H9 (cell line): ENCODE data around the gene ATAT1. TPM values are rescaled to one million over a fixed set of nuclear protein-coding genes. Genes with fewer than 3 reads are reported as not detected.

Experiments
- DNase-seq: peaks from one replicate; pipeline ENCODE4 v3.0.0-alpha.2; 2017
- H2AFZ ChIP-seq: one replicate; pipeline ENCODE4 v1.6.1; 2013; ENCODE audit warnings: mild to moderate bottlenecking, low read length, control low read depth, moderate library complexity
- H2AK5ac ChIP-seq: 2 replicates; pipeline ENCODE4 v1.6.1; 2013; ENCODE audit warnings: low read length, control low read depth, mixed read lengths; ENCODE audit not compliant: insufficient read length
- H2BK120ac ChIP-seq: one replicate; pipeline ENCODE4 v1.6.1; 2013; ENCODE audit warnings: low read depth, mild to moderate bottlenecking, low read length, control low read depth, inconsistent platforms; ENCODE audit not compliant: poor library complexity, severe bottlenecking
- H2BK12ac ChIP-seq: 2 replicates; pipeline ENCODE4 v1.6.1; 2013; ENCODE audit warnings: low read length, control low read depth, mixed read lengths, low read depth; ENCODE audit not compliant: insufficient read length
- H2BK15ac ChIP-seq: 2 replicates; pipeline ENCODE4 v1.6.1; 2013; ENCODE audit warnings: low read depth, low read length, control low read depth
- H2BK20ac ChIP-seq: one replicate; pipeline ENCODE4 v1.6.1; 2013; ENCODE audit warnings: low read depth, mild to moderate bottlenecking, low read length, control low read depth, inconsistent platforms; ENCODE audit not compliant: poor library complexity, severe bottlenecking
- H2BK5ac ChIP-seq: 2 replicates; pipeline ENCODE4 v1.6.1; 2013; ENCODE audit warnings: low read length, control low read depth, mixed read lengths; ENCODE audit not compliant: insufficient read length
- H3K14ac ChIP-seq: 2 replicates; pipeline ENCODE4 v1.6.1; 2013; ENCODE audit warnings: low read length, control low read depth; ENCODE audit not compliant: insufficient read depth
- H3K18ac ChIP-seq: 2 replicates; pipeline ENCODE4 v1.6.1; 2013; ENCODE audit warnings: low read depth, mild to moderate bottlenecking, mixed read lengths, low read length, control low read depth; ENCODE audit not compliant: insufficient read length
- H3K23ac ChIP-seq: 2 replicates; pipeline ENCODE4 v1.6.1; 2013; ENCODE audit warnings: low read length, control low read depth, mixed read lengths, low read depth; ENCODE audit not compliant: insufficient read length
- H3K23me2 ChIP-seq: 2 replicates; pipeline ENCODE4 v1.6.1; 2013; ENCODE audit warnings: low read depth, mild to moderate bottlenecking, mixed read lengths, low read length, control low read depth; ENCODE audit not compliant: insufficient read length, poor library complexity, severe bottlenecking
- H3K27ac ChIP-seq: 2 replicates; pipeline ENCODE4 v1.5.1; 2013; ENCODE audit warnings: low read length, control low read depth, mixed read lengths, low read depth; ENCODE audit not compliant: insufficient read length
- H3K27me3 ChIP-seq: 2 replicates; pipeline ENCODE4 v1.6.1; 2013; ENCODE audit warnings: low read length, control low read depth, inconsistent platforms; ENCODE audit not compliant: insufficient read depth
- H3K4ac ChIP-seq: 2 replicates; pipeline ENCODE4 v1.6.1; 2013; ENCODE audit warnings: low read depth, mild to moderate bottlenecking, control low read depth, inconsistent platforms, low read length, moderate library complexity
- H3K4me1 ChIP-seq: 2 replicates; pipeline ENCODE4 v1.6.1; 2013; ENCODE audit warnings: low read length, control low read depth, inconsistent platforms; ENCODE audit not compliant: insufficient read depth
- H3K4me2 ChIP-seq: 2 replicates; pipeline ENCODE4 v1.6.1; 2013; ENCODE audit warnings: low read length, control low read depth, mixed read lengths; ENCODE audit not compliant: insufficient read length, insufficient read depth
- H3K56ac ChIP-seq: 2 replicates; pipeline ENCODE4 v1.6.1; 2013; ENCODE audit warnings: low read depth, mild to moderate bottlenecking, mixed read lengths, low read length, control low read depth; ENCODE audit not compliant: insufficient read length
- H3K79me1 ChIP-seq: 2 replicates; pipeline ENCODE4 v1.6.1; 2013; ENCODE audit warnings: low read depth, mild to moderate bottlenecking, moderate library complexity, low read length, control low read depth, inconsistent platforms; ENCODE audit not compliant: insufficient read depth, poor library complexity, severe bottlenecking
- H3K79me2 ChIP-seq: 2 replicates; pipeline ENCODE4 v1.6.1; 2013; ENCODE audit warnings: low read length, control low read depth, inconsistent platforms; ENCODE audit not compliant: insufficient read depth
- H3K9ac ChIP-seq: 2 replicates; pipeline ENCODE4 v1.6.1; 2013; ENCODE audit warnings: low read length, control low read depth, mixed read lengths; ENCODE audit not compliant: insufficient read length; ENCODE audit errors: extremely low read depth
- H3K9me3 ChIP-seq: one replicate; pipeline ENCODE4 v1.6.1; 2013; ENCODE audit warnings: low read depth, low read length, inconsistent platforms; ENCODE audit not compliant: control insufficient read depth
- H3T11ph ChIP-seq: one replicate; pipeline ENCODE4 v1.6.1; 2013; ENCODE audit warnings: mild to moderate bottlenecking, low read length, control low read depth, inconsistent platforms
- H4K20me1 ChIP-seq: one replicate; pipeline ENCODE4 v1.6.1; 2013; ENCODE audit not compliant: control insufficient read depth, insufficient read length, insufficient read depth
- H4K5ac ChIP-seq: 2 replicates; pipeline ENCODE4 v1.6.1; 2013; ENCODE audit warnings: low read depth, mild to moderate bottlenecking, mixed read lengths, low read length, control low read depth; ENCODE audit not compliant: insufficient read length
- H4K8ac ChIP-seq: replicated peaks from 2 replicates; pipeline ENCODE4 v1.6.1; 2013; ENCODE audit warnings: low read length, control low read depth, mixed read lengths, low read depth; ENCODE audit not compliant: insufficient read length
- H4K91ac ChIP-seq: 2 replicates; pipeline ENCODE4 v1.6.1; 2013; ENCODE audit warnings: low read depth, mild to moderate bottlenecking, moderate library complexity, mixed read lengths, low read length, control low read depth; ENCODE audit not compliant: insufficient read length
- H3K27ac Mint-ChIP-seq, 3 experiments: 2 replicates in 2 of 3; 3 replicates in 1 of 3; pipeline ENCODE4 v1.8.0; 2020 to 2021; ENCODE audit warnings: mixed read lengths in 3 of 3, mild to moderate bottlenecking in 1 of 3, moderate library complexity in 1 of 3
- H3K27me3 Mint-ChIP-seq: 2 replicates; pipeline ENCODE4 v1.8.0; 2021; ENCODE audit warnings: low read depth, mild to moderate bottlenecking, moderate library complexity, mixed read lengths
- H3K36me3 Mint-ChIP-seq, 3 experiments: 2 replicates in 2 of 3; 3 replicates in 1 of 3; pipeline ENCODE4 v1.8.0; 2020 to 2021; ENCODE audit warnings: low read depth in 3 of 3, mixed read lengths in 3 of 3; ENCODE audit not compliant: insufficient read depth in 1 of 3
- H3K4me1 Mint-ChIP-seq, 2 experiments: 2 replicates each; pipeline ENCODE4 v1.8.0; 2020; ENCODE audit warnings: mixed read lengths in 2 of 2
- H3K4me3 Mint-ChIP-seq, 2 experiments: 2 replicates in 1 of 2; 3 replicates in 1 of 2; pipeline ENCODE4 v1.8.0; 2020 to 2021; ENCODE audit warnings: mild to moderate bottlenecking in 2 of 2, mixed read lengths in 2 of 2, moderate library complexity in 1 of 2
- H3K9me3 Mint-ChIP-seq, 2 experiments: 2 replicates in 1 of 2; 3 replicates in 1 of 2; pipeline ENCODE4 v1.8.0; 2020; ENCODE audit warnings: mild to moderate bottlenecking in 2 of 2, mixed read lengths in 2 of 2, moderate library complexity in 1 of 2
- WGBS: extraction: QIAGEN DNeasy Blood & Tissue Kit; methylation state at CpG from one replicate; pipeline ENCODE4 v1.1.7; 2013; ENCODE audit warnings: missing lambda C conversion rate, low lambda C conversion rate, mixed read lengths; ENCODE audit not compliant: insufficient read length; ENCODE audit errors: extremely low coverage; 5-methylcytosine and 5-hydroxymethylcytosine counted together
- microRNA-seq: library from miRNA; unstranded; fragments of <30 nt; microRNA quantifications from one replicate; pipeline ENCODE4, GENCODE V29; 2020; ENCODE audit warnings: borderline microRNAs expressed
- total RNA-seq: library from RNA; stranded (reverse); gene quantifications from 2 replicates; pipeline ENCODE4 v1.2.1, GENCODE V29; 2021
- TF ChIP-seq, protein P1 (sequence below): fragments of 200-600 bp; sonication (generic); conservative IDR thresholded peaks from 3 replicates; pipeline ENCODE4 v1.8.0; 2021; ENCODE audit warnings: antibody characterized with exemption, mild to moderate bottlenecking

The ATAT1 gene
- total RNA-seq, 1 experiment from 2014 or later: 20.1 TPM

GRCh38 chr6:30691208-30691847 lies 64.7 kb downstream of the ATAT1 start:
- Histone ChIP-seq H2BK5ac (no peak overlapping the region), H3K56ac (no peak overlapping the region), H3K79me2 (no peaks in the 10 kb centered on the region), H2BK20ac (no peak overlapping the region), H3K9ac (no peak overlapping the region), H3K79me1 (no peaks in the 10 kb centered on the region), H4K8ac (no peak overlapping the region), H2AFZ (no peak overlapping the region), H3K14ac (no peak overlapping the region), H3K4ac (no peak overlapping the region), H3K23ac (no peak overlapping the region), H3K9me3 (no peaks in the 10 kb centered on the region), H3K27ac (no peak overlapping the region), H2AK5ac (no peak overlapping the region), H3K4me1 (peaks cover 3% of the 10 kb centered on the region; the same call in 1 of the 2 replicates), H2BK12ac (no peak overlapping the region), H3T11ph (no peak overlapping the region), H4K5ac (no peak overlapping the region), H4K91ac (no peak overlapping the region), H2BK15ac (no peak overlapping the region), H3K4me2 (peak overlapping the region; percentile 89), H3K23me2 (peaks cover 21% of the 10 kb centered on the region), H4K20me1 (no peaks in the 10 kb centered on the region), H2BK120ac (no peak overlapping the region), H3K18ac (no peak overlapping the region), H3K27me3 (no peaks in the 10 kb centered on the region)
- H3K4me1 Mint-ChIP-seq: peaks cover 33 to 35% of the 10 kb centered on the region in 2 experiments
- no peaks in the 10 kb centered on the region for H3K9me3 Mint-ChIP-seq
- H3K4me3 Mint-ChIP-seq: peak overlapping the region; percentile 84 to 88
- H3K27me3 Mint-ChIP-seq: no peaks in the 10 kb centered on the region; the same call in 1 of the 2 replicates
- peak overlapping the region in 1 of 3 experiments; percentile 23; a peak in 2 of 7 replicates for H3K27ac Mint-ChIP-seq
- DNase-seq: no peak
- TF ChIP-seq, protein P1, sequence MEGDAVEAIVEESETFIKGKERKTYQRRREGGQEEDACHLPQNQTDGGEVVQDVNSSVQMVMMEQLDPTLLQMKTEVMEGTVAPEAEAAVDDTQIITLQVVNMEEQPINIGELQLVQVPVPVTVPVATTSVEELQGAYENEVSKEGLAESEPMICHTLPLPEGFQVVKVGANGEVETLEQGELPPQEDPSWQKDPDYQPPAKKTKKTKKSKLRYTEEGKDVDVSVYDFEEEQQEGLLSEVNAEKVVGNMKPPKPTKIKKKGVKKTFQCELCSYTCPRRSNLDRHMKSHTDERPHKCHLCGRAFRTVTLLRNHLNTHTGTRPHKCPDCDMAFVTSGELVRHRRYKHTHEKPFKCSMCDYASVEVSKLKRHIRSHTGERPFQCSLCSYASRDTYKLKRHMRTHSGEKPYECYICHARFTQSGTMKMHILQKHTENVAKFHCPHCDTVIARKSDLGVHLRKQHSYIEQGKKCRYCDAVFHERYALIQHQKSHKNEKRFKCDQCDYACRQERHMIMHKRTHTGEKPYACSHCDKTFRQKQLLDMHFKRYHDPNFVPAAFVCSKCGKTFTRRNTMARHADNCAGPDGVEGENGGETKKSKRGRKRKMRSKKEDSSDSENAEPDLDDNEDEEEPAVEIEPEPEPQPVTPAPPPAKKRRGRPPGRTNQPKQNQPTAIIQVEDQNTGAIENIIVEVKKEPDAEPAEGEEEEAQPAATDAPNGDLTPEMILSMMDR: no peak
- peaks cover 4 to 13% (median 7%) of the 10 kb centered on the region in 3 experiments; a peak in 5 of 7 replicates for H3K36me3 Mint-ChIP-seq
- no CpG with 5 or more reads among the region's 8 CpGs for WGBS

Small RNA genes within 50 kb of the gene (microRNA-seq; reads per million reads assigned to microRNA genes)
- 53.2 reads per million, percentile 66 among the genes with 10 or more reads in this experiment for gene MIR877

Other genes starting within 250 kb of the ATAT1 start
- gene HLA-E, start 137.4 kb upstream of the ATAT1 start, total RNA-seq: 24.2 and 28.1 TPM in 2 replicates
- gene GNL1, start 70.4 kb upstream of the ATAT1 start, total RNA-seq: 79.7 and 83.5 TPM in 2 replicates
- gene PRR3, start 69.6 kb upstream of the ATAT1 start, total RNA-seq: 15.8 and 17.0 TPM in 2 replicates
- gene ABCF1, start 55.4 kb upstream of the ATAT1 start, total RNA-seq: 118 TPM in 2 replicates
- gene PPP1R10, start 9.6 kb upstream of the ATAT1 start, total RNA-seq: 123 and 126 TPM in 2 replicates
- 49.7 and 54.0 TPM in 2 replicates for gene MRPS18B, start 9.0 kb upstream of the ATAT1 start, total RNA-seq
- gene C6orf136, start 20.3 kb downstream of the ATAT1 start, total RNA-seq: 22.2 and 23.9 TPM in 2 replicates
- 34.5 and 34.8 TPM in 2 replicates for gene DHX16, start 46.1 kb downstream of the ATAT1 start, total RNA-seq
- gene PPP1R18, start 59.8 kb downstream of the ATAT1 start, total RNA-seq: 26.4 and 28.0 TPM in 2 replicates
- gene NRM, start 64.1 kb downstream of the ATAT1 start, total RNA-seq: 34.9 and 36.5 TPM in 2 replicates
- 72.2 and 77.6 TPM in 2 replicates for gene MDC1, start 90.4 kb downstream of the ATAT1 start, total RNA-seq
- gene TUBB, start 93.5 kb downstream of the ATAT1 start, total RNA-seq: 1,719 and 1,734 TPM in 2 replicates
- gene FLOT1, start 115.8 kb downstream of the ATAT1 start, total RNA-seq: 107 and 111 TPM in 2 replicates
- gene IER3, start 117.7 kb downstream of the ATAT1 start, total RNA-seq: 42.9 and 43.5 TPM in 2 replicates